ENCODE data around the gene PFKFB3.

PFKFB3 gene

DNA sequence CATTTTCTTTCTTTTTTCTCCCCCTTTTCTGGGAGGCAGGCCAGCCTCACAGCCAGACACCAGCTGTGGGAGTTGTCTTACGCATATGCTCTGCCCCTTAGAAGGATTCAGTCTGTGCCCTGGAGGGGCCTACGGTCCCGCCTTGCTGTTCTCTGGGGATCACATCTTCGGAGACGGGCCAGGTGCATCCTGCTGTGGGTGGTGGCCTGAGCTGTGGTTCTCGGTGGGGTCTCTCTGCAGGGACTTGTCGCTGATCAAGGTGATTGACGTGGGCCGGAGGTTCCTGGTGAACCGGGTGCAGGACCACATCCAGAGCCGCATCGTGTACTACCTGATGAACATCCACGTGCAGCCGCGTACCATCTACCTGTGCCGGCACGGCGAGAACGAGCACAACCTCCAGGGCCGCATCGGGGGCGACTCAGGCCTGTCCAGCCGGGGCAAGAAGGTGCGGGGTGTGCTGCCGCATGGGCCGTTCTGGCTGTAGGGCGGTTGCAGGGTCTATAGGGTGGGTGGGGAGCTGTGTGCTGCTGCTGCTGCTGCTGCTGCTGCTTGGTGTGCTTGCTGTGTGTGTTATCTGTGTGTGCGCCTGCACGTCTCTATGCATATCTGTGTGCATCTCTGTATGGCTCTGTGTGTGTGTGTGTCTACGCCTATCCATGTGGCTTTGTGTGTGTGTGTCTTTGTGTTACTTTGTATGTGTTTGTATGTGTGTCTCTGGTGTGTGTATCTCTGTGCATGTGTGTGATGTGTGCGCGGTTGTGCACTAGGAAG is 17.9 kb downstream of the PFKFB3 start:
- DNase-seq (ENCODE audit: low read depth in 3 of 3) = no peak

DNA sequence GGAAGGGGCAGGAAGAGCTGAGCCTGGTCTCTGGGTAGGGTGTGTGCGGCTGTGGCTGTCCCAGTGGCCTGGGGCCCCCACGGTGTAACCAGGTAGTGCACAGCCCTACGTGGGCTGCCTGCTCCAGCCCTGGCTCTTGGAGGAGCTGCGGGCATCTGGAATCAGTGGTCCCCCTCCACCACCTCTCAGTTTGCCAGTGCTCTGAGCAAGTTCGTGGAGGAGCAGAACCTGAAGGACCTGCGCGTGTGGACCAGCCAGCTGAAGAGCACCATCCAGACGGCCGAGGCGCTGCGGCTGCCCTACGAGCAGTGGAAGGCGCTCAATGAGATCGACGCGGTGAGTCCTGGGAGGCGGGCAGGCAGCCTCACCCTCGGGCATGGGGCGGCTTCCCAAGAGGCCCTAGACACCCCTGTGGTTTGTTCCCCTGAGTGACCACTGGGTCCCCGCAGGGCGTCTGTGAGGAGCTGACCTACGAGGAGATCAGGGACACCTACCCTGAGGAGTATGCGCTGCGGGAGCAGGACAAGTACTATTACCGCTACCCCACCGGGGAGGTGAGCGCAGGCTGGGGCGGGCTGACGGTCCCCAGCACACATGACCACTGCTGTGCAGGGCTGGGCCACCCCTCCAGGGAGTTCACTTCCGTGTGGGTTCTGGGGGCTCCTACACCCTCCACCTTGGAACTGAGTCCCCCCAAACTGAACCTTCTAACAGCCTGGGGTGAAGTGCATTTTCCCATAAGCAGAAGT is 18.6 kb downstream of the PFKFB3 start:
- DNase-seq (ENCODE audit: low read depth in 3 of 3) = no peak

DNA sequence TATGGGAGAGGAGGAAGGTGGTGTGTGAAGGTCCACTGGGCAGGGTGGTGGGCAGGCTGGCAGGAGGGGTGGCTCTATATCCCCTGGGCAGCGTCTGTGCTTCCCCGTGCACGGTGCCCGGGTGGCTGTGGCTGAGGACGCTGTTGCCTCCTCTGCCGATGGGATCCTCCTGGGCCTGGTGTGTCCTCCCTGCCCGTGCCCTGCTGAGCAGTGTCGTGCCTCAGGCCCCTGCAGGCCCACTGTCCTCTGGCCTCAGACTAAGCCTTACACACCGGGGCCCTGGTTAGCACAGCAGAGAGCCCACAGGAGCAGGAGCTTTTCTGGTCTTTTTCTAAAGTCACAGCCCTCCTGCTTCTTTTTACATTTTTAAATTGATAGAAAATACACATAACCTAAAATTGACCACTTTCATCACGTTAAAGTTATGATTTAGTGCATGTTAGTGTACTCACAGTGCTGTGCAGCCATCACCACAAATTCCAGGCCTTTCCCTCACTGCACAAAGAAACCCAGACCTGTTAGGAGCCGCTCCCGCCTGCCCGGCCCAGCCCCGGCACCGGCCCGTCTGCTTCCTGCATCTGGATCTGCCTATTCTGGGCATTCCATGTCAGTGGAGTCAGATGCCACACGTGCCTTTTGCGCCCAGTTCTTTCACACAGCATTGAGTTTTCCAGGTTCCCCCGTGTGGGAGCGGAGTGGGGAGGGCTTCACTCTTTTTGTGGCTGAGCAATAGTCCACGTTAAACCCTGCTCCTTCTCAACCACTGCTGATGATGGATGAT is 19.4 kb downstream of the PFKFB3 start:
- DNase-seq (ENCODE audit: low read depth in 3 of 3) = no peak

DNA sequence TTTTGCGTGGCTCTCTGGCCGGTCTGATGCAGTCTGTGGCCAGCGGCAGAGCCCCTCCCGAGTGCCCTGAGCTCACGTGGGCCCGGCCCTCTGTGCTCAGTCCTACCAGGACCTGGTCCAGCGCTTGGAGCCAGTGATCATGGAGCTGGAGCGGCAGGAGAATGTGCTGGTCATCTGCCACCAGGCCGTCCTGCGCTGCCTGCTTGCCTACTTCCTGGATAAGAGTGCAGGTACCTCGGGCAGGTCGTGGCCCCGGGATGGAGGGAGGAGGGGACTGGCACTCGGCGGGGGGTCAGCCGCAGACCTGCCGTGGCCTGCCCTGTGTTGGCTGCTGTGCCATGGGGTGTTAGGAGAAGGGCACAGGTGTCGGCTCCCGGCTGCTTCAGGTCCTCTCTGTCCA is 20.0 kb downstream of the PFKFB3 start:
- no peak for DNase-seq (ENCODE audit: low read depth in 3 of 3)

DNA sequence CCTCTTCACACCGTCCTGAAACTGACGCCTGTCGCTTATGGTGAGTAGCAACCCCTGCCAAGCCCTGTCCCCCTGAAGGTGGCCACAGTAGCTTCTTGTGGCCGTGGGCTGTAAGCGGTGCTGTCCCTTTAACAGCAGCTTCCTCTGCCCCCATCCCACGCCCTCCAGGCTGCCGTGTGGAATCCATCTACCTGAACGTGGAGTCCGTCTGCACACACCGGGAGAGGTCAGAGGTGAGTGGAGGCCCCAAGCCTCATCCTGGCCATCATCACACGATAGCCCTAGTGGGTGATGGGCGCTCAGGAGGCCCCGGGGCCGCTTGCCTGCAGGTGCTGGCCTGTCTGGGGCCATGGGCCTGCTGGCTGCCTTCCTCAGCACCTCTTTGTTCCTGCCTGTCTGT is 21.2 kb downstream of the PFKFB3 start:
- DNase-seq (ENCODE audit: low read depth in 3 of 3) = no peak

DNA sequence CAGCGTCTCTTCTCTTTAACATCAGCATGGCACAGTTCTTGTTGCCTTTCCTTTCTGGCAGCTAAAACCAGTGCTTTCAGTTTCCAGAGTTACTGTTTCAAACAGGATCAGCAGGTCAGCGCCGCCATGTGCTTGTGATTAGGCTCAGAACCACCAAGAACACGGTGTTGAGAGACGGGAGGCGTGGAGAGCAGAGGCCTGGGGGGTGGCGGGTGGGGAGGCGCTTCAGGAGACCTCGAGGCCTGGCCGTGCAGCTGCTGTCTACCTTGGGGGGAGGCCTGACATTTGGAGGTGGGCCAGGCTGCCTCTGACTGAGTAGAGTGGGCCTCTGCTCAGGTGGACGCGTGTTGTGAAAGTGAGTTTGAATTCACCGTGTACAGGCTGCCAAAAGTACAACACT is 22.0 kb downstream of the PFKFB3 start:
- DNase-seq (ENCODE audit: low read depth in 3 of 3) = no peak

DNA sequence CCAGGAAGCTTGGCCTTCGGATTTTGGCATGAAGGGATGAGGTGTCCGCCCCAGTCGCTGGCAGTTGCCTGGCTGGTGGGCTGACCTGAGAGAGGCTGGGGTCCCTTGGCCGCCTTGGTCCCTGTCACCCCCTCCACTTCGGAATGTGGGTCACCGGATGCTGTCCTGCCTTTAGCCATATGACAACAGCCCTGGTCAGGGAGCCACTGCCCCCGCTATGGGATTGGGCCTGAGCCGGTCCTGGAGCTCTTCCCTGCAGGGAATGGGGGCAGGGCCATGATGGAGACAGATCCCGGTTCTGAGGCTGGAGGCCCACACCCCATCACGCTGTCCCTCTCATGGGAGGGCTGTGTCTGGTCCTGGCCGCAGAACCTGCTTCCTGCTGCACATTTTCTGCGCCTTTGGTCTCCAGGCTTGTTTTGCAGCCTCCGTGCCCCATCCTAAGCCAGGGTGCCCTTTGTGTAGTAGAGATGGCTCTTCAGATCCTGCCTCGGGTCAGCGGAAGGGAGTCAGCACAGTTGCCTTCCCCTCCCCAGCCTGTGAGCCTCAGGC is 22.6 kb downstream of the PFKFB3 start:
- no peak for DNase-seq (ENCODE audit: low read depth in 3 of 3)

DNA sequence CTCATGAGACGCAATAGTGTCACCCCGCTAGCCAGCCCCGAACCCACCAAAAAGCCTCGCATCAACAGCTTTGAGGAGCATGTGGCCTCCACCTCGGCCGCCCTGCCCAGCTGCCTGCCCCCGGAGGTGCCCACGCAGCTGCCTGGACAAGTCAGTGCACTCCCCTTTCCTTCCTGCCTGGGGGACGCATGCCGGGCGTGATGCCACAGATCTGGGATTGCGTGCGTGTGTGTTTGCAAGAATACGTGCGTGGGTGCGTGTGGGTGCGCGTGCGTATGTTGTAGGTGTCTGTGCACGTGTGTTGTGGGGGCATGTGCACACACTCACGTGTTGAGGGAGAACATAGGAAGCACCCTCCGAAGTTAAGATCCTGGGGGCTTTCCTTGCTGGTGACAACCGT is 23.5 kb downstream of the PFKFB3 start:
- DNase-seq (ENCODE audit: low read depth in 3 of 3) = no peak

DNA sequence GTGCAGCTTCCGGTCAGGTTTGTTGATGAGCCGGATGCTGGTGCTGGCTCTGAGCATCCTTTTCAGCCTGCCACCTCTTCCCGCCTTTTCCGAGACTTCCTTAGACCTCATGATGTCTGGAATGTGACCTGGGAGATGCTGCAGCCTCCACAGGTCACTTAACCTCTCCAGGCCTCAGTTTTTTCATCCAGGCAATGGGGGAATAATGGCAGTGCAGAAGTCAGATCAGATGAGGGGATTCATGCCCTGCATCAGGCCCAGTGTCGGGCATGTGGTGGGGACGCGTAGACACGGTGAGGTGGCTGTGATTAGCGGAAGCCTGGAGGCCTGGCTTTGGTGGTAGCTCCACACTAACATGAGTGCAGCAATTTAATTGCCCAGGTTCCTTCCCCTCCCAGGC is 24.6 kb downstream of the PFKFB3 start:
- no peak for DNase-seq (ENCODE audit: low read depth in 3 of 3)

DNA sequence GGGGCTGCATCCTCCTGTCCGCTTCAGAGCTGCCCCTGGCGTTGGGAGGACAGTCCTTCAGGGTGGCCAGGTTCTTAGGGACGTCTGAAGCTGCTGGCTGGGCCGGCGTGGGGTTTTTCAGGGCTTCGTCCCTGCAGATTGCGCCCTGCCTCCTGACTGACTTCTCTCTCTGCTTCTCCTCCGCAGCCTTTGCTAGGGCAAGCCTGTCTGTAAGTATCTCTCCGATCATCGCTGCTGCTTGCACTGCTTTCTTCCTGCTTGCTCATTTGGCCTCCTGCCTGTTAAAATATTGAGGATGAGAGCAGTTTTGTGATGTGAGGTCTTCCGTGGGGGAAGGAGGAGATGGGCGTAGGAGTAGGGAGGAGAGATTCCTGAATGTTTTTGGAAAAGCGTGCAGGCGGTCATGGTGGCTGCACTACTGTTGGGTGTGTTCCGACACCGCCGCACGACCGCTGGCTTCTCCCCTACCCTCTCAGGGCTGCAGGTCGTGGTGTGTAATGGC is 25.3 kb downstream of the PFKFB3 start:
- no peak for DNase-seq (ENCODE audit: low read depth in 3 of 3)

DNA sequence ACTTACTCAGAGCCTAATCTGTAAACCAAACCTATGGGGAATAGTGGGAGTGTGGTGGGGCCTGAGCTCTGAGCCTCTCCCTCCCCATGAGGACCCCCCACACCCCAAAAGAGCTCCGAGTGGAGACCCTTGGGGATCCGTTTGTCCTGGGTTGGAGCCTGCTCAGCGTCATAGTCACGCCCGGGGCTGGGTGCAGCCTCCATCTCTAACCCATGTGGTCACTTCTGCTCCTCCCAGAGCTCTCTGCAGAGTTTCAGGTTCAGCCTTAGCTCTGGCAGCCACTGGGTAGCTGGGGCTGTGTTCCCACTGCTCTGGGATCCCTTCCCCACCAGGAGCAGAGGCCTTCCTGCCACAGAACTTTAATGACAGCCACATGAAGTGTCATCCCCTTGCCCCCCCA is 25.9 kb downstream of the PFKFB3 start:
- no peak for DNase-seq (ENCODE audit: low read depth in 3 of 3)

DNA sequence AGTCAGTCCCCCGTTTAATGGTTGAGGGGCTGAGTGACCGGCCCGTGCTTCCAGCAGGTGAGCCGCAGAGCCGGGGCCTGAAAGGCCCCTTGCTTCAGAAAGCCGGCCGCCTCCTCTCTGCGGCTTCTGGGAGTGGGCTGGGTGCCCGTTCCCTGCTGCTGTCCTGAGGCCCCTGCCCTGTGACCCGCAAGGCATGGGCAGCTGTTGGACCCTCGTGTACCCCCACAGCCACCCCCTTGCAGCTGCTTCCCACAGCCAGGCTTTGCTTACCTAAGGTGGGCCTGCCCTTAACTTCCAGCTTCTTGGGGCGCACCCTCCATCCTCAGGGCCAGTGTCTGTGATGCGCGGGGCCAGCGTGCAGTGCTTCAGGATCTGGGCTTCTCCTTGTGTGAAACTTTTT is 26.6 kb downstream of the PFKFB3 start:
- DNase-seq (ENCODE audit: low read depth in 3 of 3) = no peak

DNA sequence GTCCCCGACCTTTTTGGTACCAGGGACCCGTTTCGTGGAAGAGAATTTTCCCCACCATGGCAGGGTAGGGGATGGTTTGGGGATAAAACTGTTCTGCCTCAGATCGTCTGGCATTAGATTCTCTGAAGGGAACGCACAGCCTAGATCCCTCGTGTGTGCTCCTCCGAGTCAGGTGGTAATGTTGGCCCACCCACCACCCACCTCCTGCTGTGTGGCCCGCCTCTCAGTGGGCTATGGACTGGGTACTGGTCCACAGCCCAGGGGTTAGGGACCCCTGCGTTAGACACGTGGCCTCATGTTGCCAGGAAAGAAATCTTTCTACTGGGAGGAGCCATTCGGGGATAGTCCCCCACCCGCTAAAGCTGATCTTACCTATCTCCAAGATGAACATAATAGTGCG is 27.0 kb downstream of the PFKFB3 start:
- no peak for DNase-seq (ENCODE audit: low read depth in 3 of 3)

DNA sequence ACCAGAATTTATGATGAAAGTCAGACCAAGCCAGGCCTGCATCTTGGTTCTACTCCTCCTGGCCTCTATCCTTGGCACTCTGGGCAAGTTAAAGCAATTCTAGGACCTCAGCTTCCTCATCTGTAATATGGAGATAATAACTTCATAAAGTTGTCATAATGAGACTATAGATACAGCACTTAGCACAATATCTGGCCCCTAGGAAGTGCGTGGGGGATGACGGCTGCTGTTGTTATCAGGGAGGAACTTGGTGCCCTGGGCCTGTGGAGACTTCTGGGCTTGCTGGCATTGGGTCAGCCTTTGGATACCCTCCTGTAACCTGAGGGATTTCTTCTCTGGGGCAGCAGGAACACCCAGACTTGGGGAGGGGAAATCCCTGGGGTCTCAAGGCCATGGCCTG is 27.6 kb downstream of the PFKFB3 start:
- no peak for DNase-seq (ENCODE audit: low read depth in 3 of 3)

DNA sequence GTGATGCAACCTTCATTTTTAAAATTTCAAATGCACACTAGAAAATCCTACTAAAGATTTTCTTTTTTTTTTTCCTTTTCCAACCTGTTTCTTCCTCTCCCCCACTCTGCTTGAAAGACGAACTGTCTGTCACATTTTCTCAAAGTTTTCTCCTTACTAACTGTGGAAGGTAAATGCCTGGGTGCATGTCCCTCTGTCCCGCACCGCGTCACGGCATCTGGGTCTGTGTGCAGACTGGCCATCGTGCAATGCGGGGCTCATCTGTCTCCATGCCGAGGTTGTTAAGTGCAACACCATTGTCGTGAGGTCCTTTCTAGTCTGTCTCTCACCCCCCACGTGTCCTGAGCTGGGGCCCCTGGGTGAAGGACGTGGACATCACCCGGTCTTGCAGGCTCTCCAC is 28.4 kb downstream of the PFKFB3 start:
- DNase-seq (ENCODE audit: low read depth in 3 of 3) = no peak

DNA sequence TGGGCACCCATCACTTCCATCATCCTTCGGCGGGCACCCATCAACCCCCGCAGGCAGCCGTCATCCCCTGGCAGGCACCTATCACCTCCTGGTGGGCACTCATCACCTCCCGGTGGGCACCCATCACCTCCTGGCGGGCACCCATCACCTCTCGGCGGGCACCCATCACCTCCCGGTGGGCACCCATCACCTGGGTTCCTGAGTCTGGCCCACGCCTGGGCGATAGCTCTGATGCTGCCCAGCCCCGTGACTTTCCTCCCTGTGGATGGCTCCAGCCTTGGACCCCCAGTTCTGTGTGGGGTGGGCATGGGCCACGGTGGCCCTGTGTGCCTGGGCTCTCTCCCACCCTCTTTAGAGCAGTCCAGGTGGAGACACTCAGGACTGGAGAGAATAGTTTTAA is 29.0 kb downstream of the PFKFB3 start:
- no peak for DNase-seq (ENCODE audit: low read depth in 3 of 3)

DNA sequence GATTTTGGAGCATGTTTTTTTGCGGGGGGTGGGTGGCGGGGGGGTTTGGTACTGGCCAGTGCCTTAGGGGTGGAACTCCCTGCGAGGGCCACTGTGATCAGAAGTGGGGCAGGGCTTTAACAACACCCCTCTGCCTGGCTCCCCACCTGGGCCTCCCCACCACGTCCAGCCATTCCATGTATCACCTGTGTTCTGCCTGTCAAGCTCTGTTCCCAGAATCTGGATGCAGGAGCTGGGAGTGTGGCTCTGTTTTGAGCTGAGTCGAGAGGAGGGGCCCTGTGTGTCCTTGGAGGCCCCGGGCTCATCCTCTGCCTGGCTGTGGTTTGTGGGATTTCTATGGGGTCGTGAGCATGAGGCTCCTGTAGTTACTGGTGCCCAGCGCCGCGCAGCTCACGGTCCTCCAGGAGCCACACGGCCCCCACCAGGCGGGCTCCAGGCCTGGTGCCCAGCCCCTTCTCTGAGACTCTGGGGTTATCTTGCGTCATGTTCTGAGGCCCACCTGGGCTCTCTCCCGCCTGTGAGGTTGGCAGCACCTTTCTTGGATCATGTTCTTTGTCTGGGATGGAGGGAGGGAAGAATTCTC is 29.6 kb downstream of the PFKFB3 start:
- DNase-seq (ENCODE audit: low read depth in 3 of 3) = no peak

DNA sequence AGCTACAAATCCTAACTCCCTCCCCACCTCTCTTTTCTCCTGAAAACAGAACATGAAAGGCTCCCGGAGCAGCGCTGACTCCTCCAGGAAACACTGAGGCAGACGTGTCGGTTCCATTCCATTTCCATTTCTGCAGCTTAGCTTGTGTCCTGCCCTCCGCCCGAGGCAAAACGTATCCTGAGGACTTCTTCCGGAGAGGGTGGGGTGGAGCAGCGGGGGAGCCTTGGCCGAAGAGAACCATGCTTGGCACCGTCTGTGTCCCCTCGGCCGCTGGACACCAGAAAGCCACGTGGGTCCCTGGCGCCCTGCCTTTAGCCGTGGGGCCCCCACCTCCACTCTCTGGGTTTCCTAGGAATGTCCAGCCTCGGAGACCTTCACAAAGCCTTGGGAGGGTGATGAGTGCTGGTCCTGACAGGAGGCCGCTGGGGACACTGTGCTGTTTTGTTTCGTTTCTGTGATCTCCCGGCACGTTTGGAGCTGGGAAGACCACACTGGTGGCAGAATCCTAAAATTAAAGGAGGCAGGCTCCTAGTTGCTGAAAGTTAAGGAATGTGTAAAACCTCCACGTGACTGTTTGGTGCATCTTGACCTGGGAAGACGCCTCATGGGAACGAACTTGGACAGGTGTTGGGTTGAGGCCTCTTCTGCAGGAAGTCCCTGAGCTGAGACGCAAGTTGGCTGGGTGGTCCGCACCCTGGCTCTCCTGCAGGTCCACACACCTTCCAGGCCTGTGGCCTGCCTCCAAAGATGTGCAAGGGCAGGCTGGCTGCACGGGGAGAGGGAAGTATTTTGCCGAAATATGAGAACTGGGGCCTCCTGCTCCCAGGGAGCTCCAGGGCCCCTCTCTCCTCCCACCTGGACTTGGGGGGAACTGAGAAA is 30.4 kb downstream of the PFKFB3 start:
- no peak for DNase-seq (ENCODE audit: low read depth in 3 of 3)

DNA sequence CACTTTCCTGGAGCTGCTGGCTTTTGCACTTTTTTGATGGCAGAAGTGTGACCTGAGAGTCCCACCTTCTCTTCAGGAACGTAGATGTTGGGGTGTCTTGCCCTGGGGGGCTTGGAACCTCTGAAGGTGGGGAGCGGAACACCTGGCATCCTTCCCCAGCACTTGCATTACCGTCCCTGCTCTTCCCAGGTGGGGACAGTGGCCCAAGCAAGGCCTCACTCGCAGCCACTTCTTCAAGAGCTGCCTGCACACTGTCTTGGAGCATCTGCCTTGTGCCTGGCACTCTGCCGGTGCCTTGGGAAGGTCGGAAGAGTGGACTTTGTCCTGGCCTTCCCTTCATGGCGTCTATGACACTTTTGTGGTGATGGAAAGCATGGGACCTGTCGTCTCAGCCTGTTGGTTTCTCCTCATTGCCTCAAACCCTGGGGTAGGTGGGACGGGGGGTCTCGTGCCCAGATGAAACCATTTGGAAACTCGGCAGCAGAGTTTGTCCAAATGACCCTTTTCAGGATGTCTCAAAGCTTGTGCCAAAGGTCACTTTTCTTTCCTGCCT is 31.1 kb downstream of the PFKFB3 start:
- DNase-seq (ENCODE audit: low read depth in 3 of 3) = no peak

DNA sequence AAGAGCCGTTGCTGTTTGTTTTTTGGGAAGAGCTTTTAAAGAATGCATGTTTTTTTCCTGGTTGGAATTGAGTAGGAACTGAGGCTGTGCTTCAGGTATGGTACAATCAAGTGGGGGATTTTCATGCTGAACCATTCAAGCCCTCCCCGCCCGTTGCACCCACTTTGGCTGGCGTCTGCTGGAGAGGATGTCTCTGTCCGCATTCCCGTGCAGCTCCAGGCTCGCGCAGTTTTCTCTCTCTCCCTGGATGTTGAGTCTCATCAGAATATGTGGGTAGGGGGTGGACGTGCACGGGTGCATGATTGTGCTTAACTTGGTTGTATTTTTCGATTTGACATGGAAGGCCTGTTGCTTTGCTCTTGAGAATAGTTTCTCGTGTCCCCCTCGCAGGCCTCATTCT is 31.6 kb downstream of the PFKFB3 start:
- no peak for DNase-seq (ENCODE audit: low read depth in 3 of 3)
